ENCODE results near the gene RUFY3. TPM values are rescaled to one million over a fixed set of nuclear protein-coding genes. Genes with fewer than 3 reads are reported as not detected.
"Not testable (repeated sequence)": the region's sequence is repeated elsewhere in the genome, so short reads cannot be mapped to it uniquely, and the experiment has no call there.

Gene RUFY3
- total RNA-seq, 1 experiment from 2014 or later: 48.0 TPM

GRCh38 chr4:70691661-70692060 lies 30.1 kb upstream of the RUFY3 start:
- Histone ChIP-seq H3K4me1 (ENCODE audit: insufficient read depth, low read length) (peaks cover 5% of the 10 kb centered on the region), H3K14ac (ENCODE audit: insufficient read depth, low read length) (no peak overlapping the region), H4K20me1 (ENCODE audit: control insufficient read depth, insufficient read depth, insufficient read length) (no peaks in the 10 kb centered on the region), H3K79me1 (ENCODE audit: insufficient read depth, low read depth, low read length, poor library complexity, severe bottlenecking) (no peaks in the 10 kb centered on the region), H3K23me2 (ENCODE audit: insufficient read length, low read depth, low read length, poor library complexity, severe bottlenecking) (peaks cover 15% of the 10 kb centered on the region), H2BK20ac (ENCODE audit: low read depth, low read length, poor library complexity, severe bottlenecking) (no peak overlapping the region), H3K18ac (ENCODE audit: insufficient read length, low read depth, low read length) (no peak overlapping the region), H3K79me2 (ENCODE audit: insufficient read depth, low read length) (peaks cover 14% of the 10 kb centered on the region), H2AFZ (ENCODE audit: low read length) (no peak overlapping the region), H3K56ac (ENCODE audit: insufficient read length, low read depth, low read length) (no peak overlapping the region), H2AK5ac (ENCODE audit: insufficient read length, low read length) (no peak overlapping the region), H4K91ac (ENCODE audit: insufficient read length, low read depth, low read length) (no peak overlapping the region), H3K4ac (ENCODE audit: low read depth, low read length) (no peak overlapping the region), H2BK5ac (ENCODE audit: insufficient read length, low read length) (no peak overlapping the region), H3K9ac (ENCODE audit: extremely low read depth, insufficient read length, low read length) (no peak overlapping the region), H2BK120ac (ENCODE audit: low read depth, low read length, poor library complexity, severe bottlenecking) (no peak overlapping the region), H3K9me3 (ENCODE audit: control insufficient read depth, low read depth, low read length) (no peaks in the 10 kb centered on the region), H2BK12ac (ENCODE audit: insufficient read length, low read depth, low read length) (no peak overlapping the region), H3K4me2 (ENCODE audit: insufficient read depth, insufficient read length, low read length) (no peak overlapping the region), H2BK15ac (ENCODE audit: low read depth, low read length) (no peak overlapping the region), H4K8ac (replicated peaks; ENCODE audit: insufficient read length, low read depth, low read length) (no peak overlapping the region), H3K27me3 (ENCODE audit: insufficient read depth, low read length) (no peaks in the 10 kb centered on the region), H3T11ph (ENCODE audit: low read length) (no peak overlapping the region), H3K27ac (ENCODE audit: insufficient read length, low read depth, low read length) (no peak overlapping the region), H4K5ac (ENCODE audit: insufficient read length, low read depth, low read length) (no peak overlapping the region), H3K23ac (ENCODE audit: insufficient read length, low read depth, low read length) (no peak overlapping the region)
- Mint-ChIP-seq H3K9me3 (no peaks in the 10 kb centered on the region; a peak in 1 of 5 replicates), H3K27ac (no peak overlapping the region), H3K4me3 (no peak overlapping the region), H3K4me1 (peaks cover 21 to 28% of the 10 kb centered on the region in 2 experiments), H3K27me3 (ENCODE audit: low read depth) (peaks cover 2% of the 10 kb centered on the region; the same call in 1 of the 2 replicates), H3K36me3 (ENCODE audit: insufficient read depth in 1 of 3, low read depth in 3 of 3) (peaks cover 8 to 31% (median 26%) of the 10 kb centered on the region in 3 experiments; a peak in 6 of 7 replicates)
- DNase-seq: no peak
- no CpG with 5 or more reads among the region's 1 CpG for WGBS (ENCODE audit: extremely low coverage, insufficient read length, low lambda C conversion rate)
- TF ChIP-seq, protein P1, sequence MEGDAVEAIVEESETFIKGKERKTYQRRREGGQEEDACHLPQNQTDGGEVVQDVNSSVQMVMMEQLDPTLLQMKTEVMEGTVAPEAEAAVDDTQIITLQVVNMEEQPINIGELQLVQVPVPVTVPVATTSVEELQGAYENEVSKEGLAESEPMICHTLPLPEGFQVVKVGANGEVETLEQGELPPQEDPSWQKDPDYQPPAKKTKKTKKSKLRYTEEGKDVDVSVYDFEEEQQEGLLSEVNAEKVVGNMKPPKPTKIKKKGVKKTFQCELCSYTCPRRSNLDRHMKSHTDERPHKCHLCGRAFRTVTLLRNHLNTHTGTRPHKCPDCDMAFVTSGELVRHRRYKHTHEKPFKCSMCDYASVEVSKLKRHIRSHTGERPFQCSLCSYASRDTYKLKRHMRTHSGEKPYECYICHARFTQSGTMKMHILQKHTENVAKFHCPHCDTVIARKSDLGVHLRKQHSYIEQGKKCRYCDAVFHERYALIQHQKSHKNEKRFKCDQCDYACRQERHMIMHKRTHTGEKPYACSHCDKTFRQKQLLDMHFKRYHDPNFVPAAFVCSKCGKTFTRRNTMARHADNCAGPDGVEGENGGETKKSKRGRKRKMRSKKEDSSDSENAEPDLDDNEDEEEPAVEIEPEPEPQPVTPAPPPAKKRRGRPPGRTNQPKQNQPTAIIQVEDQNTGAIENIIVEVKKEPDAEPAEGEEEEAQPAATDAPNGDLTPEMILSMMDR (conservative IDR thresholded peaks at IDR 0.05): no peak

- not testable (repeated sequence) for H3T11ph ChIP-seq (ENCODE audit: low read length); H3K9ac ChIP-seq (ENCODE audit: extremely low read depth, insufficient read length, low read length); H3K4me2 ChIP-seq (ENCODE audit: insufficient read depth, insufficient read length, low read length); H2BK20ac ChIP-seq (ENCODE audit: low read depth, low read length, poor library complexity, severe bottlenecking); H3K9me3 Mint-ChIP-seq; H4K8ac ChIP-seq (replicated peaks; ENCODE audit: insufficient read length, low read depth, low read length); H3K4ac ChIP-seq (ENCODE audit: low read depth, low read length); H3K14ac ChIP-seq (ENCODE audit: insufficient read depth, low read length); H4K91ac ChIP-seq (ENCODE audit: insufficient read length, low read depth, low read length); H2BK120ac ChIP-seq (ENCODE audit: low read depth, low read length, poor library complexity, severe bottlenecking); DNase-seq; H3K56ac ChIP-seq (ENCODE audit: insufficient read length, low read depth, low read length); H3K23ac ChIP-seq (ENCODE audit: insufficient read length, low read depth, low read length); H3K27ac ChIP-seq (ENCODE audit: insufficient read length, low read depth, low read length); H3K79me2 ChIP-seq (ENCODE audit: insufficient read depth, low read length); H3K79me1 ChIP-seq (ENCODE audit: insufficient read depth, low read depth, low read length, poor library complexity, severe bottlenecking); H3K27me3 ChIP-seq (ENCODE audit: insufficient read depth, low read length); H3K27me3 Mint-ChIP-seq (ENCODE audit: low read depth); H2BK15ac ChIP-seq (ENCODE audit: low read depth, low read length); H3K9me3 ChIP-seq (ENCODE audit: control insufficient read depth, low read depth, low read length); H2AK5ac ChIP-seq (ENCODE audit: insufficient read length, low read length); H3K4me3 Mint-ChIP-seq; H2BK12ac ChIP-seq (ENCODE audit: insufficient read length, low read depth, low read length); H3K23me2 ChIP-seq (ENCODE audit: insufficient read length, low read depth, low read length, poor library complexity, severe bottlenecking); H4K5ac ChIP-seq (ENCODE audit: insufficient read length, low read depth, low read length); H4K20me1 ChIP-seq (ENCODE audit: control insufficient read depth, insufficient read depth, insufficient read length); H3K4me1 ChIP-seq (ENCODE audit: insufficient read depth, low read length); H3K27ac Mint-ChIP-seq; H2AFZ ChIP-seq (ENCODE audit: low read length); H3K18ac ChIP-seq (ENCODE audit: insufficient read length, low read depth, low read length); H2BK5ac ChIP-seq (ENCODE audit: insufficient read length, low read length)
- no CpG with 5 or more reads among the region's 7 CpGs for WGBS (ENCODE audit: extremely low coverage, insufficient read length, low lambda C conversion rate)
- H3K4me1 Mint-ChIP-seq: peaks cover 12 to 13% of the 10 kb centered on the region in 2 experiments
- H3K36me3 Mint-ChIP-seq (ENCODE audit: insufficient read depth in 1 of 3, low read depth in 3 of 3): peaks cover 6 to 19% (median 16%) of the 10 kb centered on the region in 3 experiments; a peak in 6 of 7 replicates
Observed at GRCh38 chr4:70694633-70695032, 27.1 kb upstream of the RUFY3 start.

Measured in H9 (cell line).